Heart left ventricle (tissue), 16 donors: ENCODE data around the gene ASIC4. TPM values are rescaled to one million over a fixed set of nuclear protein-coding genes. Genes with fewer than 3 reads are reported as not detected.
A peak's percentile ranks its signal among the peaks of the same experiment; 100 is the strongest.

ENCODE experiments used
- ATAC-seq, 4 donors: fragments of 200-7000 bp; cut with Tn5 transposase; one replicate each; pipeline ENCODE4 v1.9.1; 2020 to 2022; ENCODE audit warnings: moderate library complexity in 4 of 4, mild to moderate bottlenecking in 3 of 4, moderate number of reproducible peaks in 1 of 4
- DNase-seq, 5 donors: peaks; one replicate each; pipeline ENCODE4 v3.0.0-alpha.2; 2020
- H3K27ac ChIP-seq, 12 donors: fragments of 200-600 bp; sonication (generic) in 4 of 12; one replicate each; pipeline versions ENCODE4 v1.5.0 to v1.8.0; 2016 to 2022; ENCODE audit warnings: mild to moderate bottlenecking in 2 of 12
- H3K27me3 ChIP-seq, 9 donors: fragments of 200-600 bp; sonication (generic) in 2 of 9; one replicate each; pipeline versions ENCODE4 v1.5.1 to v1.8.0; 2016 to 2022; ENCODE audit warnings: mild to moderate bottlenecking in 3 of 9
- H3K36me3 ChIP-seq, 9 donors: fragments of 200-600 bp; sonication (generic) in 2 of 9; one replicate each; pipeline versions ENCODE4 v1.5.0 to v1.8.0; 2018 to 2022; ENCODE audit warnings: mild to moderate bottlenecking in 2 of 9
- H3K4me1 ChIP-seq, 12 donors: fragments of 200-600 bp; sonication (generic) in 4 of 12; one replicate each; pipeline versions ENCODE4 v1.5.0 to v1.8.0; 2016 to 2022; ENCODE audit warnings: mild to moderate bottlenecking in 3 of 12
- H3K4me3 ChIP-seq, 12 donors: fragments of 200-600 bp; sonication (generic) in 4 of 12; one replicate each; pipeline versions ENCODE4 v1.5.0 to v1.8.0; 2017 to 2022; ENCODE audit warnings: mild to moderate bottlenecking in 9 of 12, moderate library complexity in 4 of 12
- H3K9me3 ChIP-seq, 12 donors: fragments of 200-600 bp; sonication (generic) in 4 of 12; one replicate each; pipeline versions ENCODE4 v1.5.0 to v1.8.0; 2016 to 2022; ENCODE audit warnings: mild to moderate bottlenecking in 1 of 12
- CTCF ChIP-seq, 12 donors: fragments of 200-600 bp; sonication (generic) in 4 of 12; IDR thresholded peaks; one replicate each; pipeline versions ENCODE4 v1.5.0 to v1.8.0; 2018 to 2022; ENCODE audit warnings: antibody characterized with exemption in 12 of 12, mild to moderate bottlenecking in 5 of 12
- POLR2A ChIP-seq, 2 donors: fragments of 450-650 bp; IDR thresholded peaks; one replicate each; pipeline ENCODE4 v1.6.1; 2017; ENCODE audit warnings: antibody characterized with exemption in 2 of 2, mild to moderate bottlenecking in 2 of 2, moderate library complexity in 2 of 2
- WGBS, 4 donors: extraction: QIAGEN DNeasy Blood & Tissue Kit in 2 of 4; methylation state at CpG; one replicate each; pipeline versions ENCODE4 v1.1.5 to v1.1.7; 2013 to 2018; 5-methylcytosine and 5-hydroxymethylcytosine counted together
- intact Hi-C, 10 donors: fragments of 100-400 bp; cut with DNase I; formaldehyde crosslinking; loops; one replicate each; pipeline versions ENCODE4 v1.11.1 to v1.14.2; 2022
- long read RNA-seq, 3 donors: library from polyadenylated mRNA; unstranded; transcript quantifications; one replicate each; pipeline ENCODE4 v2.0.0, GENCODE V29; 2020 to 2021
- polyA plus RNA-seq, 2 donors: library from polyadenylated mRNA; stranded (reverse); fragments of 200-250 nt; gene quantifications; one replicate each; pipeline ENCODE4 v1.2.3, GENCODE V29; 2013
- total RNA-seq, 9 donors: library from RNA; depleted of rRNA in 2 of 9; stranded (reverse); fragments of >200 nt in 2 of 9; fragmentation: NEBNext Ultra II Directional in 3 of 9; extraction: Animal tissue kit (Norgen Biotek cat#: 25700) in 3 of 9; gene quantifications; one replicate each; pipeline versions ENCODE4 v1.1.0 to v1.2.4, GENCODE V29; 2016 to 2023
- donor health status: ischemic (EF 13 %, LVEDD 7.1; RV severe dilation, severe dysfunction).
- donor health status: healthy with polysubstance abuse.
- donor health status: DM: no; HTN: yes; CAD: no.
- donor health status: DM: no; HTN: no; CAD: no.
- donor health status: ischemic (EF 25% LVEDD 6.9; RV normal size, moderate dysfunction).
- donor health status: ischemic (EF 25% LVEDD 5.7; RV mildly dilated, moderate dysfunction).
- donor health status: healthy.
- donor health status: DM: yes; HTN: yes; CAD: no.
- donor health status: ischemic (EF 35%, LVEDD 5.7; RV mildly dilated, moderate dysfunction).
- donor health status: nonischemic (EF 11% LVEDD 7.7; RV severe dilation, severe dysfunction).
- donor health status: DM: yes; HTN: yes; CAD: no.
- donor health status: PGD.
- donor health status: ischemic (EF 29% LVEDD 5.4; RV normal size, mild dysfunction).
- donor health status: nonischemic (EF 23%, LVEDD 6.1; RV moderate dilation, normal function).

The ASIC4 gene
- total RNA-seq: under 1 TPM in 1 of 9 donors, not detected in 8; 0.10 TPM
- under 1 TPM; 0.03 to 0.08 TPM for polyA plus RNA-seq
- long read RNA-seq, donor 1: 0 reads
- long read RNA-seq, donor 2: 0 reads
- long read RNA-seq, donor 3: 0 reads

- no peak for DNase-seq
- no peaks in the 10 kb centered on the region for H3K36me3 ChIP-seq
- peak in 2 of 4 donors; percentile 13 to 16 for ATAC-seq
- 4 to 7% (median 5%) methylated on average over 19 to 31 of the region's 31 CpGs for WGBS, 4 donors
- peaks cover 0 to 66% (median 36%) of the 10 kb centered on the region in 9 donors for H3K27me3 ChIP-seq
- H3K4me3 ChIP-seq: peak within 1 kb of the TSS in 1 of 12 donors; percentile 5
- peaks cover 0 to 36% (median 16%) of the 10 kb centered on the region in 12 donors for H3K4me1 ChIP-seq
- no peak for TF ChIP-seq CTCF (IDR thresholded peaks at IDR 0.05)
- TF ChIP-seq POLR2A (IDR thresholded peaks at IDR 0.05): no peak
- intact Hi-C loops: no loop called here
- no peak within 1 kb of the TSS for H3K27ac ChIP-seq
- no peaks in the 10 kb centered on the region for H3K9me3 ChIP-seq
Measured at GRCh38 chr2:219514196-219514761, at the start of gene ASIC4. Gene ASIC4, plus strand, starts transcription at chr2:219514482. Its CDS starts 243 bp downstream, at chr2:219514725.

- intact Hi-C loops: no loop called here
- DNase-seq (no peak), ATAC-seq (no peak)
- H3K36me3 ChIP-seq: peaks cover 0 to 29% (median 0%) of the 10 kb centered on the region in 9 donors
- H3K4me3 ChIP-seq: no peak overlapping the region
- WGBS, 4 donors: 71 to 86% (median 80%) methylated on average over 32 to 47 of the region's 47 CpGs
- H3K9me3 ChIP-seq: no peaks in the 10 kb centered on the region
- no peaks in the 10 kb centered on the region for H3K27me3 ChIP-seq
- peaks cover 0 to 87% (median 17%) of the 10 kb centered on the region in 12 donors for H3K4me1 ChIP-seq
- peak overlapping the region in 8 of 12 donors; percentile 22 to 96 (median 52) for H3K27ac ChIP-seq
- TF ChIP-seq POLR2A (IDR thresholded peaks at IDR 0.05) (no peak), CTCF (IDR thresholded peaks at IDR 0.05) (no peak)
Measured at GRCh38 chr2:219465659-219466561, 48.4 kb upstream of the ASIC4 start.

GRCh38 chr2:219466816-219467735 lies 47.2 kb upstream of the ASIC4 start:
- H3K36me3 ChIP-seq: peaks cover 0 to 33% (median 0%) of the 10 kb centered on the region in 9 donors
- no peaks in the 10 kb centered on the region for H3K9me3 ChIP-seq
- H3K4me1 ChIP-seq: peaks cover 0 to 77% (median 17%) of the 10 kb centered on the region in 12 donors
- H3K27me3 ChIP-seq: no peaks in the 10 kb centered on the region
- no peak for DNase-seq
- WGBS, 4 donors: 61 to 69% (median 66%) methylated on average over 28 of the region's 28 CpGs
- H3K27ac ChIP-seq: peak overlapping the region in 8 of 12 donors; percentile 17 to 72 (median 59)
- intact Hi-C loops: no loop called here
- H3K4me3 ChIP-seq: no peak overlapping the region
- ATAC-seq: no peak
- TF ChIP-seq POLR2A (IDR thresholded peaks at IDR 0.05) (no peak), CTCF (IDR thresholded peaks at IDR 0.05) (no peak)
